Vagina (tissue), 2 donors: Measurements from ENCODE around the gene MTF1. TPM values are rescaled to one million over a fixed set of nuclear protein-coding genes. Genes with fewer than 3 reads are reported as not detected.

Source experiments
- DNase-seq, 2 donors: peaks; one replicate each; pipeline ENCODE4 v3.0.0-alpha.2; 2017; ENCODE audit errors: extremely low spot score in 2 of 2
- H3K27ac ChIP-seq: fragments of 200-600 bp; sonication (generic); one replicate; pipeline ENCODE4 v1.5.1; 2019
- H3K27me3 ChIP-seq: fragments of 200-600 bp; sonication (generic); one replicate; pipeline ENCODE4 v1.5.1; 2019
- H3K36me3 ChIP-seq, 2 donors: fragments of 200-600 bp; sonication (generic); one replicate each; pipeline ENCODE4 v1.5.1; 2017 to 2019
- H3K4me1 ChIP-seq: fragments of 200-600 bp; sonication (generic); one replicate; pipeline ENCODE4 v1.5.1; 2019
- H3K4me3 ChIP-seq, 2 donors: fragments of 200-600 bp; sonication (generic); 1 replicate in 1 of 2; 2 replicates in 1 of 2; pipeline ENCODE4 v1.5.1; 2016 to 2019
- H3K9me3 ChIP-seq: fragments of 200-600 bp; sonication (generic); one replicate; pipeline ENCODE4 v1.5.1; 2019
- POLR2A ChIP-seq, 2 donors: fragments of 450-650 bp; IDR thresholded peaks; one replicate each; pipeline ENCODE4 v1.6.1; 2017; ENCODE audit warnings: antibody characterized with exemption in 2 of 2, mild to moderate bottlenecking in 2 of 2, moderate library complexity in 2 of 2
- POLR2AphosphoS5 ChIP-seq, 2 donors: sonication (generic); formaldehyde crosslinking; IDR thresholded peaks; one replicate each; pipeline ENCODE4 v1.9.0; 2017; ENCODE audit warnings: antibody characterized with exemption in 2 of 2, mild to moderate bottlenecking in 2 of 2, low read depth in 1 of 2; ENCODE audit not compliant: insufficient read depth in 1 of 2
- intact Hi-C: fragments of 100-400 bp; cut with DNase I; formaldehyde crosslinking; loops from one replicate; pipeline ENCODE4 v1.15.1; 2023
- total RNA-seq: library from RNA; depleted of rRNA; stranded (reverse); fragments of >200 nt; gene quantifications from one replicate; pipeline ENCODE4 v1.2.3, GENCODE V29; 2016
- TF ChIP-seq, protein P1 (sequence below), 3 experiments: fragments of 450-650 bp in 2 of 3; fragments of 200-600 bp in 1 of 3; sonication (generic) in 1 of 3; IDR thresholded peaks; one replicate each; pipeline ENCODE4 v1.5.1; 2017 to 2019; ENCODE audit warnings: antibody characterized with exemption in 3 of 3, mild to moderate bottlenecking in 2 of 3, moderate library complexity in 2 of 3

The MTF1 gene
- total RNA-seq, 1 donor from 2014 or later: 9.3 TPM

GRCh38 chr1:37824001-37824400 lies 35.4 kb downstream of the MTF1 start:
- intact Hi-C loops: no loop called here
- TF ChIP-seq POLR2A (IDR thresholded peaks at IDR 0.05) (no peak), POLR2AphosphoS5 (IDR thresholded peaks at IDR 0.05; ENCODE audit: insufficient read depth in 1 of 2, low read depth in 1 of 2) (no peak)
- TF ChIP-seq, protein P1, sequence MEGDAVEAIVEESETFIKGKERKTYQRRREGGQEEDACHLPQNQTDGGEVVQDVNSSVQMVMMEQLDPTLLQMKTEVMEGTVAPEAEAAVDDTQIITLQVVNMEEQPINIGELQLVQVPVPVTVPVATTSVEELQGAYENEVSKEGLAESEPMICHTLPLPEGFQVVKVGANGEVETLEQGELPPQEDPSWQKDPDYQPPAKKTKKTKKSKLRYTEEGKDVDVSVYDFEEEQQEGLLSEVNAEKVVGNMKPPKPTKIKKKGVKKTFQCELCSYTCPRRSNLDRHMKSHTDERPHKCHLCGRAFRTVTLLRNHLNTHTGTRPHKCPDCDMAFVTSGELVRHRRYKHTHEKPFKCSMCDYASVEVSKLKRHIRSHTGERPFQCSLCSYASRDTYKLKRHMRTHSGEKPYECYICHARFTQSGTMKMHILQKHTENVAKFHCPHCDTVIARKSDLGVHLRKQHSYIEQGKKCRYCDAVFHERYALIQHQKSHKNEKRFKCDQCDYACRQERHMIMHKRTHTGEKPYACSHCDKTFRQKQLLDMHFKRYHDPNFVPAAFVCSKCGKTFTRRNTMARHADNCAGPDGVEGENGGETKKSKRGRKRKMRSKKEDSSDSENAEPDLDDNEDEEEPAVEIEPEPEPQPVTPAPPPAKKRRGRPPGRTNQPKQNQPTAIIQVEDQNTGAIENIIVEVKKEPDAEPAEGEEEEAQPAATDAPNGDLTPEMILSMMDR (IDR thresholded peaks at IDR 0.05): no peak
- Histone ChIP-seq H3K9me3 (no peaks in the 10 kb centered on the region), H3K4me3 (no peak overlapping the region), H3K27ac (no peak overlapping the region), H3K36me3 (peaks cover 0 to 40% of the 10 kb centered on the region in 2 donors), H3K4me1 (no peaks in the 10 kb centered on the region), H3K27me3 (no peaks in the 10 kb centered on the region)
- no peak for DNase-seq

DNA sequence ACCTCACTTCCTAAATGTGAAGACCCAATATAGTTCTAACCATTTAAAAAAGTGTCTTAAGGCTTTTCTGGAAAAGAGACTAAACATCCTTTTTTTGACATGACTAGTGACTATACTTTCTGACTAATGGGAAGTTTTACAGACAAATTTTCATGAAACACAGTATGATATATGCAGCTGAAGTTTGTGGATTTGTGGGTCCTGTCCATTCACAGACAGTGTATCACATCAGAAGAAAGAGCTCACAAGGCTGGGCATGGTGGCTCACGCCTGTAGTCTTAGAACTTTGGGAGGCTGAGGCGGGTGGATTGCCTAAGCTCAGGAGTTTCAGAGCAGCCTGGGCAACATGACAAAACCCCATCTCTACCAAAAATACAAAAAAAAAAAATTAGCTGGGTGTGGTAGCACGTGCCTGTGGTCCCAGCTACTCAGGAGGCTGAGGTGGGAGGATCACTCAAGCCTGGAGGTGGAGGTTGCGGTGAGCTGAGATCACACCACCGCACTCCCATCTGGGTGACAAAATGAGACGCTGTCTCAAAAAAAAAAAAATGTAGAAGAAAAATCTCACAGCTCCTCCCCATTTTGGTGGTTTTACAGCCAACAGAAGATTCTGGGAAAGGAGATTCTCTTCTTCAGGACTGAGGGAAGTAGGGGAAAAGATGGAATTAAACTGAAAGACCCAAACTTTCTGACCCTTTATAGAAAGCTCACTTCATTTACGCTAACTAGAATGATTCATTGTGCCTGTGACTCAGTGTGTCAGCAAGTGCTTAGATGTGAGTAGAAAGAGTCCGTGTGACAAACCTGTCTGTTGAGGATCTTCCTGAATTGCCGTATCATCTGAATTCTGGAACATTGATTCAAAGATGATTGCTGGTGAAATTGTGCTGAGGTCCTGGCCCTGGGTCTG lies 36.2 kb downstream of the MTF1 start:
- peaks cover 0 to 40% of the 10 kb centered on the region in 2 donors for H3K36me3 ChIP-seq
- H3K4me3 ChIP-seq: no peak overlapping the region
- no peaks in the 10 kb centered on the region for H3K27me3 ChIP-seq
- DNase-seq: no peak
- H3K27ac ChIP-seq: no peak overlapping the region
- H3K9me3 ChIP-seq: no peaks in the 10 kb centered on the region
- intact Hi-C loops: no loop called here
- TF ChIP-seq POLR2A (IDR thresholded peaks at IDR 0.05) (no peak), POLR2AphosphoS5 (IDR thresholded peaks at IDR 0.05; ENCODE audit: insufficient read depth in 1 of 2, low read depth in 1 of 2) (no peak)
- TF ChIP-seq, protein P1 (IDR thresholded peaks at IDR 0.05): no peak
- no peaks in the 10 kb centered on the region for H3K4me1 ChIP-seq

DNA sequence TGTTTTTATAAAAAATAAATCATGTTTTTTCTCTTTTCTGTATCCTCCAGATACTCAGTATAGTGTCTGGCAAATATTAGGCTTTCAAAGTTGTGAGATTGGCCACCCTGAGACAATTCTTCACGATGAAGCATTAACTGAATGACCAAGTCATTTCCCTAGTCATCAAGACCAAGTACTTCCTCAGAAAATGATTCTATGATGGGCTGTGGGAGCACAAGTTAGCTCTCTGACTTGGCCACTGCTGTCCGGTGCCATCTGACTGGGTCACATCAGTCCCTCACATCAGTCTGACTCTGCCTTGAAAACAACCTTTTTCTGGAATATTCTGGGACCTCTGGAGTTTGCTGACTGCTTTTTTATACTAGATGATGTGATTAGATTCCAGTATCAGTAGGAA lies 37.9 kb downstream of the MTF1 start:
- TF ChIP-seq POLR2A (IDR thresholded peaks at IDR 0.05): no peak
- TF ChIP-seq POLR2AphosphoS5 (IDR thresholded peaks at IDR 0.05; ENCODE audit: insufficient read depth in 1 of 2, low read depth in 1 of 2): no peak
- TF ChIP-seq, protein P1 (IDR thresholded peaks at IDR 0.05): no peak
- no peak for DNase-seq
- Histone ChIP-seq H3K9me3 (no peaks in the 10 kb centered on the region), H3K27me3 (no peaks in the 10 kb centered on the region), H3K27ac (no peak overlapping the region), H3K4me1 (peaks cover 8% of the 10 kb centered on the region), H3K4me3 (no peak overlapping the region), H3K36me3 (peaks cover 0 to 52% of the 10 kb centered on the region in 2 donors)
- intact Hi-C loops: no loop called here

- DNase-seq: no peak
- TF ChIP-seq, protein P1 (IDR thresholded peaks at IDR 0.05): no peak
- no peak overlapping the region for H3K4me3 ChIP-seq
- no peaks in the 10 kb centered on the region for H3K9me3 ChIP-seq
- no peaks in the 10 kb centered on the region for H3K27me3 ChIP-seq
- intact Hi-C loops: no loop called here
- H3K4me1 ChIP-seq: peaks cover 8% of the 10 kb centered on the region
- peaks cover 0 to 49% of the 10 kb centered on the region in 2 donors for H3K36me3 ChIP-seq
- H3K27ac ChIP-seq: no peak overlapping the region
These were observed 41.9 kb downstream of the MTF1 start for GRCh38 chr1:37817481-37817880.

DNA sequence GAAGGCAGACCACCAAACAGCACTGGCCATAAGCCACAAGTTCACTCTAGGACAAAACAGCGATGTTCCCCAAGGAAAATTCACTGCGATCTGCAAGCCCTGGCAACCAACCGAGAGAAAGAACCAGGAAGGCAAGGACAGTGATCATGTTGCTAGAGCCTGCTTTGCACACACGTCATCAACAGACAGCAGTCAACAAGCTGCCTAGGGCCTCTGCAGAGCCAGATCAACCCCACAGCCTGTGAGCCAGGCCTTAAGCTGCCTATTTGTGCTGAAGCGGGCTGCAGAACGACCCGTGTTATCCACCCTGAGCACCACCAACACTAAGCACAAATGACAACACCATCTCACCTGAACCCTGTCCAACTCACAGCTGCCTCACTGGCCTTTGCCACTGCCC lies 45.1 kb downstream of the MTF1 start:
- Histone ChIP-seq H3K27ac (no peak overlapping the region), H3K4me3 (no peak overlapping the region), H3K9me3 (no peaks in the 10 kb centered on the region), H3K27me3 (no peaks in the 10 kb centered on the region), H3K4me1 (peaks cover 18% of the 10 kb centered on the region), H3K36me3 (peaks cover 0 to 22% of the 10 kb centered on the region in 2 donors)
- no peak for DNase-seq
- intact Hi-C loops: no loop called here
- TF ChIP-seq POLR2A (IDR thresholded peaks at IDR 0.05) (no peak), POLR2AphosphoS5 (IDR thresholded peaks at IDR 0.05; ENCODE audit: insufficient read depth in 1 of 2, low read depth in 1 of 2) (no peak)
- TF ChIP-seq, protein P1 (IDR thresholded peaks at IDR 0.05): no peak
